HG03558 (cell line): Measurements from ENCODE around the gene CACNG8.
"Not testable (repeated sequence)": the region's sequence is repeated elsewhere in the genome, so short reads cannot be mapped to it uniquely, and the experiment has no call there.

Source experiments
- ATAC-seq: cut with Tn5 transposase; IDR thresholded peaks from one replicate; pipeline ENCODE4 v1.9.1; 2021; ENCODE audit warnings: moderate number of reproducible peaks; ENCODE audit not compliant: unreplicated experiment; ENCODE audit errors: extremely low read depth

Gene CACNG8

DNA sequence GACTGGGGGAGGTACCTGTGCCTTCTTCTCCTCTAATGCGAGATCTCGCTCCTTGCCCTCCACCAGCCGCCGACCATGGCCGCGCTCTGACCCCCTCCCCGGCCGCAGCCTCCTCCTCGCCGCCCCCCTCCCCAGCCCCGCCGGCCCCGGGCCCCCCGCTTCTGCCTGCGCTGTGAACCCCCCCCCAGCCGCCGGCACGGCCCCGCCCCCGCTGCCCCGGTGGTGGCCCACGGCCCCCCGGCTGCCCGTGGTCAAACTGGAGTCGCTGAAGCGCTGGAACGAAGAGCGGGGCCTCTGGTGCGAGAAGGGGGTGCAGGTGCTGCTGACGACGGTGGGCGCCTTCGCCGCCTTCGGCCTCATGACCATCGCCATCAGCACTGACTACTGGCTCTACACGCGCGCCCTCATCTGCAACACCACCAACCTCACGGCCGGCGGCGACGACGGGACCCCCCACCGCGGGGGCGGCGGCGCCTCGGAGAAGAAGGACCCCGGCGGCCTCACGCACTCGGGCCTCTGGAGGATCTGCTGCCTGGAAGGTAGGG lies at the start of gene CACNG8:
CACNG8 (plus strand) TSS at position 51 of the 545 bp plus-strand sequence.
- no peak for ATAC-seq

DNA sequence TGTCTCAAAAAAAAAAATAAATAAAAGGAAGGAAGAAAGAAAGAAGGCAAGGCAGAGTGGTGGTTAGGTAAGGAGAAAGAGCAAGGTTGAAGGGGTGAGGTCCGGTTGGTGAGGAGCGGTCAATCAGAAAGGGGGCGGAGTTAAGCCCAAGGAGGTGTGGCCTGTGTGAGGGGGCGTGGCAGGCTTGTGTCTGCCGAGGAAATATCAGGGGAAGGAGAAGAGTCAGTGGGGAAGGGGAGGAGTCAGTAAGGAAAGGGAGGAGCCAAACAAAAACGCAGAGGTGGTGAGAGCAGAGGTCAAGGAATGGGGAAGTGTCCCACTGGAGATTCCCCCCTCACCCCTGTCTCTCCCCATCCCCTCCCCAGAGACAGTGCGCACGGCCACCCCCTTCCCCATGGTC lies 47.7 kb upstream of the CACNG8 start:
- ATAC-seq, result no peak

DNA sequence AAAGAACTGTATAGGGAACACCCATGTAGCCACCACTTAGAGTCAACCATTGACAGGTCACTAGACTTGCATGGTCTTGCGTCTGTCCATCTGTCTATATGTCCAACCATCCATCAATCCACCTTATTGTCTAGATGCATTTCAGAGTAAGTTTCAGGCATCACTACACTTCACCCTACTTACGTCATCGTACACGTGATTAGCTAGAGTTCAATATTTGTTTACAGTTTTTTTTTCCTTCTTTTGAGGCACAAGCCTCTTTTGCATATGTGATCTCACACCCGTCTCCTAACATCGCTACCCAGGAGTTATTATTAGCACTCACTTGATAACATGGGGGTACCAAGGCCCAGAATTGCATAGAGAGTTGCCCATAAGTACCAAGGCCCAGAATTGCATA lies 46.7 kb upstream of the CACNG8 start:
- ATAC-seq, result no peak

DNA sequence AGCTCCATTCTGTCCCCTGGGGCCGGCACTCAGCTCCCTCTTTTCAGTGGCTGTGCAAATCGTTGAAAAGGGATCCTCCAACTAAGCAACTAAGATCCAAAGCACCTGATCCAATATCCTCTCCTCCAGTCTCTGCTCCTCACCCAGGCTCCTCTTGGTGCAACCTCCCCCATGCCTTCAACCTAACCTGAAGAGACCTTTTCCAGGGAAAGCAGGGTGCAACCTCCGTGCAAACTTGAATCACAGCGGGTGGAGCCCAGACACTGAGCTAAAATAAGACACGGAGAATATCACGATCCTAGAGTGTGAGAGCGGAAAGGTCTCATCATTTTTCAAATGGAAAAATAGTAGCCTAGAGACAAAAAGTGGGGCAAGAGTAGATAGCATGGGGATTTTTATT lies 45.4 kb upstream of the CACNG8 start:
- ATAC-seq, result no peak

DNA sequence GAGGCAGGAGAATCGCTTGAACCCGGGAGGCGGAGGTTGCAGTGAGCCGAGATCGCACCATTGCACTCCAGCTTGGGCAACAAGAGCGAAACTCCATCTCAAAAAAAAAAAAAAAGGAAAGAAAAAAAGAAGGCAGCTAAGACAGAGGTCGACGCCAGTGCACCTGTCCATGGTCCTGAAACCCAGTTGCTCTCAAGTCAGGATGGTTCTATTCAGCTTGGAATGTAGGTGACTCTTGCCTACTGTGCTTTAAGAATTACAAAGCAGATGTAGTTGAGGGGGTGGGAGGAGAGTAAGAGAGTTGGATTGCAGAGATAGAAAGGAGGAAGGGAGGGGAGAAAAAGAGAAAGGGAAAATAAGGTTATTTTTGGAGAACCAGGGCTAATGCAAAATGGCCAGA lies 35.0 kb upstream of the CACNG8 start:
- no peak for ATAC-seq

DNA sequence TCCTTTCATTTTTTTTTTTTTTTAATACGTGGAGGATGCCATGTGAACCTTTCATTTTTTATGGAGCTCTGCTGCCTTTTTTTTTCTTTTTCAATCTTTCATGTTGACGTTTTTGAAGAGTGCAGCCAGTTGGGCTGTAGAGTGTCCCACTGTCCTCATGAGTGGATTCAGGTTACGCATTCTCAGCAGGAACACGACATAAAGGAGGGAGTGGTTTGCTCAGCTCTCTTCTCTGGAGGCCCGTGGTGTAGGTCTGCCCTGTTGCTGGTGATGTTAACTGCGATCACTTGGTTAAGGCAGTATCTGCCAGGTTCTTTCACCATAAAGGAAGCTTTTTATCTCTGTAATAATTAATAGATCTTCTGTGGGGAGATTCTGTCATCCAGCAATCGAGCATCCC lies 26.7 kb upstream of the CACNG8 start:
- ATAC-seq, result no peak

DNA sequence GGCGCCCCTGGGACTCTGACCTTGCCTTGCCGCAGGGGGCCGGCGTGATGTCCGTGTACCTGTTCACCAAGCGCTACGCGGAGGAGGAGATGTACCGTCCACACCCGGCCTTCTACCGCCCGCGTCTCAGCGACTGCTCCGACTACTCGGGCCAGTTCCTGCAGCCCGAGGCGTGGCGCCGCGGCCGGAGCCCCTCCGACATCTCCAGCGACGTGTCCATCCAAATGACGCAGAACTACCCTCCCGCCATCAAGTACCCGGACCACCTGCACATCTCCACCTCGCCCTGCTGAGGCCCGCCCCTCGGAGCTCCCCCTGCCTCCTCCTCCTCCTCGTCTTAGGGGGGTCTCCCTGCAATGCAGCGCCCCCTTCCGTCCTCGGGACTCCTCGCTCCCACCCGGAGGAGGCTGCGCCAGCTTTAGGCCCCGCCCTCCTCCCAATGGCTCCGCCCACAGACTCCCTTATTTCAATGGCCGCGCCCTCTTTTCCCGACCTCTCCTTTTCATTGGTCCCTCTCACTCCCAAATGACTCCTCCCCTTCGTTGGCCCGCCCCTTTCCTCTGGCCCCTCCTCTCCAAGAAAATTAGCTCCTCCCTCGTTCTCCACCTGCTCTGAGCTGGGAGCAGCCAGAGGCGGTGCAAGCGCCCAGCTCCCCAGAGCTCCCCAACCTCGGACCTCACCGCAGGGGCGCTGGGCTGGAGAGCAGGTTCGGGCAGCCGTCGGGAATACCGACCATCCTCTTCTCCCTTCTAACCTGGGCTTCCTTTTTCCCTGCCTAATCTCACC lies 20.5 kb upstream of the CACNG8 start:
- ATAC-seq, result no peak

DNA sequence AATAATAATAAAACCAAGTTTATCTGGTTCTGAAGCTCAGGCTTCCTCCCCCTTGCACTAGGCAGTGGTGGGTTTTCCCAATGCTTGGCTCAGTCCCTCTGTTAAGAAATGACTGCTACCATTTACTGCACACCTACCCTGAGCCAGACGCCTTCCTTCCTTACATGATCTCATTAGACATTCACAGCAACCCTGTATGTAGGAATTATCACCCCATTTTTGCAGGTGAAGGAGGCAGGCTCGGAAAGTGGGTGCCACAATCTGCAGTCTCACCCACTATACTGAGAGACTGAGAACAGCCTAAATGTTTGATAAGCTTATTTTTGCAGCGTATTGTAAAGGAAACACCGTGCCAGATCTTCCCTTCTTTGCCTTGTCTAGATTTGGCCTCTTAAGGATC lies 18.3 kb upstream of the CACNG8 start:
- ATAC-seq, result no peak

DNA sequence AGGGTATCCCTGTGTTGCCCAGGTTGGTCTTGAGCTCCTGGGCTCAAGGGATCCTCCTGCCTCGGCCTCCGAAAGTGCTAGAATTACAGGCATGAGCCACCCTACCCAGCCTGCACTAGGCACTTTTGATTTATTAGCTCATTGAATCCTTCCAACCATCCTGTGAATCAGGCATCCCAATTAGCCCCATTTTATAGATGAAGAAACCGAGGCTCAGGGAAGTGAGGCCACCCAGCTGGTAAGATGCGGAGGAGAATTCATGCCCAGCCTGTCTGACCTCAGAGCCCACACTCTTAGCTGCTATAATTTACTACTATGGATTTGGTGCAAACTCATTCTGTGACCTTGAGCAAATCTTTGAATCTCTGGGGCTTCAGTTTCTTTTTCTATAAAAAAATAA lies 17.8 kb upstream of the CACNG8 start:
- no peak for ATAC-seq

DNA sequence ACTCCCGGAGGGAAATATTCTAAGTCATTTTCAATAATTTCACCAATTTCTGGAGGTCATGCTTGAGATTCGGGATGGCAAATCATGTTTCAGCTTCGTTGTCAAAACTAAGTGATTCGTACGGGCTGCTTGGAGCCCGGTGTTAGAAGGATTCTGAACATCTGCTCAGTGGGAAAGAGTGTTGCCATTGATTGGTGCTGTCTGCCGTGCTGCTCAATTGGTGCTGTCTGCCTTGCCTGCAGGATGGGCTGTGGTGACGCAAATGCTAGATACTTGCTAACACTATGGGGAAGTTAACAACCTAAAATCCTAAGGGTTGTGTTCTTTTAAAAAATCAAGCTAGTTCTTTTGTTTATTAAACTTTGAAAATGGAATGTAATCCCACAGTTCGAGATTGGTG lies 17.3 kb upstream of the CACNG8 start:
- ATAC-seq, result no peak

DNA sequence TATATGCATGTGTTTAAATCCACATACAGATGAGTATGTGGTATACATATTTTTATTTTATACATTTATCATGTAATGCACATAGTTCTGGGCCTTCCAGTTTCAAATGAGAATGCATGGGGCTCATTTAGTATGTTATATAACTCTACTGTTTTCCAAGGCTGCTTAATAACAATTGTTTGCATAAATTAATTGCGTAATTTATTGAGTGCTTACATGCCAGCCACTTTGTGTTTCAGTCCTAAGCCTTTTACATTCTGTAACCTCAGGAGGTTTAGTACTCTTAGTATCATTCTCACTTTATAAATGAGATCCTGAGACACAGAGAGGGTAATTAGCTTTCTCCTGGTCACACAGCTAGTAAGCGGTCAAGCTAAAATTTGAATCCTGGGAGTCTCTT lies 16.7 kb upstream of the CACNG8 start:
- no peak for ATAC-seq

DNA sequence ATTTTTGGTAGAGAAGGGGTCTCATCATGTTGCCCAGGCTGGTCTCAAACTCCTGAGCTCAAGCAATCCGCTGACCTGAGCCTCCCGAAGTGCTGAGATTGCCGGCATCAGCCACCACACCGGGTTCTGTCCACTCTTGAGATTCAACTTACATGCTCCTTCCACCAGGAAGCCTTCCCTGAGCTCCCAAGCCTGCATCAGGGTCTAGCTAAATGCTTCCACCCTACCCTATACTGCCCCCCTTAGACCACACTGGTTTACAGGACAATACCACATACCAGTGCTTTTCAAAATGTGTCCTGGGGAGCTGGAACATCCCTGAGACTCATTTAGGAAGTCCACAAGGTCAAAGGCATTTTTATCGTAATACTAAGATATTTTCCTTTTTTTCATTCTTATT lies 15.1 kb upstream of the CACNG8 start:
- ATAC-seq, result no peak

DNA sequence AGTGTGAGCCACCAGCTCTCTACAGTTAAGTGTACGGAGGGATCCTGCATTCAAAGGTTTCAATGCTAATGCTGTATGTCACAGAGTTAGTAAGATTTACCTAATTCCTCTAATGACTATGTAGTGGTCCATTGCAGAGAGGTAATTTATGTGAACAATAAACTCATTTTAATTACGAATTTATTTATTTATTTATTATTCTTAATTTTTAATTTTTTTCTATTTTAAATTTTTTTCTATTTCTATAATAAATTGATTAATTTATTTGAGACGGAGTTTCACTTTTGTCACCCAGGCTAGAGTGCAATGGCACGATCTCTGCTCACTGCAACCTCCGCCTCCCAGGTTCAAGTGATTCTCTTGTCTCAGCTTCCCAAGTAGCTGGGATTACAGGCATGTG lies 14.1 kb upstream of the CACNG8 start:
- ATAC-seq, result not testable (repeated sequence)

DNA sequence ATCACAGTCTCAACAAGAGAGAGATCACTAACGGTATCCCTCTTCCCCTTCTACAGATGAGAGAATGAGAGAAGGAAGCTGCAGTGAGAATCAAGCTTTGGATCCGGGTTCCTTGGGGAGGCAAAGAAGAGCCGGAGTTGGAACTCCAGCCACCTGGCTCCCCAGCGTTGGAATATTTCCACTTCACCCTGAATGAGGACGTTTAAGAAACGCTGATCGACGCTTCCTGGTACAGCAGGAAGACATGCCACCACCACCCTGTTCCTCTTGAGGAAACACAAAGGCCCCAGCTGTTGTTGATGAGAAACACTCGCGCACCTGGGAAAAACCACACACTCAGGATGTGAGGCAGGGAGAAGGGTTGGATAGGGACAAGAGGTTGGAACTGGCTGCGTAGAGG lies 11.3 kb upstream of the CACNG8 start:
- no peak for ATAC-seq

DNA sequence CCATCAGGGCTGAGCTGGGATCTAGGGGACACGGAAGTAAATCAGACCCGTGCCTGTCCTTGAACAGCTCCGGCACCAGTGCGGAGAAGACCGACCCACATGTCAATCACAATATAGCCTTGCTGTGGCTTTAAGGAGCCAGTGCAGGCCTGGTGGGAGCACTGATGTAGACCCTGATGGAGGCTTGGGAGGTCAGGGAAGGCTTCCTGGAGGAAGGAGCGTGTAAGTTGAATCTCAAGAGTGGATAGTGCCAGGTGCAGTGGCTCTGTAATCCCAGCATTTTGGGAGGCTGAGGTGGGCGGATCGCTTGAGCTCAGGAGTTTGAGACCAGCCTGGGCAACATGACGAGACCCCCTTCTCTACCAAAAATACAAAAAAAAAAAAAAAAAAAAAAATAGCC lies 10.8 kb upstream of the CACNG8 start:
- no peak for ATAC-seq

DNA sequence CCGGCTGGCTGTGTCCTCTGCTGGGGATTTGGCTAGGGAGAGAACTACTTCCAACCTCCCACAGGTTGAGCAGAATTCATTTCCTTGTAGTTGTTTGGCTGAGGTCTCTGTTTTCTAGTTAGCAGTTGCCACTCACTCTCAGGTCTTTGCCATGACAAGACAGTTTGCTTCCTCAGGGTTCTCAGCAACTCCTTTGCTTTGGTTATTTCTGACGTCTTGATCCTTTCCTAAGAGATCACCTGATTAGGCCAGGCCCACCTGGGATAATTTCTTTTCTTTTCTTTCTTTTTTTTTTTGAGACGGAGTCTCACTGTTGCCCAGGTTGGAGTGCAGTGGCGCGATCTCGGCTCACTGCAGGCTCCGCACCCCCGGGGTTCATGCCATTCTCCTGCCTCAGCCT lies 9.4 kb upstream of the CACNG8 start:
- no peak for ATAC-seq

DNA sequence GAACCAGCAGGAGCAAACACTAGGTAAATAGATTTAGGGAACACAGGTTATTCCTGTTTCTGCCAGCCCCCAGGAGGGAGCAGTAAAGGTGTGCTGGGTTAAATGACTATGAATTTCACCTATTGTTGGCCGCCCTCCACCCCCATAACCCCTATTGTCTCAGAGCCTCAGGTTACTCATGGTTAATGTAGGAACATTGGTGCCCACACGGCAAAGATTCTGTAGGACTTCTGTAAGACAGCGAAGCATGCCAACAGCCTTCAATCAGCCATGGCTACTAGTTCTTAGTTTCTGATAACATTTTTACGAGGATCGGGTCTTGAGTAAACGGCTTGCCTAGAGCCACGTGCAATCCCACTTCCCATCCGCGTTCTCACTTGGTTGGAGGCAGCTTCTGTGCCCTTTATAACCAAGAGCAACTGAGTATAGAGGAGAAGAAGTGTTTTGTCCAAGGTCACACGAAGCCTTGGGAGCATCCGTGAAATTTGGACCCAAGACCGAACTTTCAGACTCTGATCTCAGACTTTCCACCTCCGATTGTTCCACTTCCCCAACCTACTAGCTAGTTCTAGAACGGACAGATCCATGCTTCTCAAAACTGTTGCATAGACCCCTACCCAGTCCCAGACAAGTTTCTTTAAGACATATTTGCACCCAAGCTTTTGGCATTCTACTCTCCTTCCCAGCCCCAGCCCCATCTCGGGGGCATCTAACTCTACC lies 5.1 kb upstream of the CACNG8 start:
- no peak for ATAC-seq

DNA sequence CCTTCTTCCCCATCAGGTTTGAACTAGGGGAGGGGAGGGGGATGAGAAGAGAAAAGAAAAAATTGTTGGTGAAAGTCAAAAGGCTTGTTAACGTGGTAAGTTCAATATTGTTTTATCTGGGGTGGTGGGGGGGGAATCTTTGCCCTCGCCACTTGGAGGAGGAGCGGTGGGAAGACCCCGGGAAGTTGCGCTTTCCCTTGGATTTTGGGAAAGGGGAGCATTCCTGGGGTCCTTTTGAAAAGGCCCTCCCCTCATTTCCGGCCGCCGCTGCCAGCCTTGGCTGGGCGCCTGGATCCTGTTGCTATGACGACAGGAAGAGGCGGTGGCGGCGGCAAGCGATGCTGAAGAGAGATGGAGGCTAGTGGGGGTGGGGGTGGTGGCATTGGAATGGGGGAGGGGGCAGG lies 4.6 kb upstream of the CACNG8 start:
- ATAC-seq, result no peak

DNA sequence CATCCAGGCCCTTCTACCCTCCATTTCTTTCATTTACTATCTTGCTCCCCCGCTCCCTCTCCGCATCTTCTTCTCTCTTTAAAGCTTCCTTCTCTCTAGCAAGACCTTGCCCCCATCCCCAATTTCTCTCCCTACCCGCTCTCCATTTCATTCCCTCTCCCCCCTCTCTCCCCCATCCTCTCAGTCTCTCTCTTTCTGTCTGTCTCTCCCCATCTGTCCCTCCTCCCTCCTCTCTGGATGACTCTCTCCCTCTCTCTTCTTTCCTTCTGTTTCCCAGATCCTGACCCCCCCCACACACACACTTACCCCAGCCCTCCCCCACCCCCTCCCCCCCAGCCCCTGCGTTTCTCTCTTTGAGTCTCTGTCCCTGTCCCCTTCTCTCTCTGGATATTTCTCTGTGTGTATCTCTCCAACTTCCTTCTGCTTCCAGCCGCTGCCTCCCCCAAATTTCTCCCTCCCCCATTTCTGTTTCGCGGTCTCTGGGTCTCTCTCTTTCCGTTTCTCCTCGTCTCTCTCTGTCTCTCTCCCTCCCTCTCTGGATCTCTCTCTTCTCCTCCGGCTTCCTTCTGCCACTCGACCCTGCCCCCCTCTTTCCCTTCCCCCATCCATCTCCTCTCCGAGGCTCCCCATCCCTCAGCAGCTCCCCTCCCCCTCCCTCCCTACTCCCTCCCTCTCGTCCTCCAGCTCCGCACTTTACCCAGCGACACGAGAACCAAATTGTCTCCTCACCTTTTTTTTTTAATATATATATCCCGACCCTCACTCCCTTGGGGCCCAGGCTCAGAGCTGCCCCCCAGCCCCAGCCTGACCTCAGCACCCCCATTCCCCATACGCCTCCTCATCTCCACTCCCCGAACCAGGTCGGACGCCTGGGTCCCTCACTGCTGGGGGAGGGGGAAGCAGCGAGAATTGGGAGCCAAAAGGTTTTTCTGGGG lies 3.6 kb upstream of the CACNG8 start:
- ATAC-seq, result no peak

DNA sequence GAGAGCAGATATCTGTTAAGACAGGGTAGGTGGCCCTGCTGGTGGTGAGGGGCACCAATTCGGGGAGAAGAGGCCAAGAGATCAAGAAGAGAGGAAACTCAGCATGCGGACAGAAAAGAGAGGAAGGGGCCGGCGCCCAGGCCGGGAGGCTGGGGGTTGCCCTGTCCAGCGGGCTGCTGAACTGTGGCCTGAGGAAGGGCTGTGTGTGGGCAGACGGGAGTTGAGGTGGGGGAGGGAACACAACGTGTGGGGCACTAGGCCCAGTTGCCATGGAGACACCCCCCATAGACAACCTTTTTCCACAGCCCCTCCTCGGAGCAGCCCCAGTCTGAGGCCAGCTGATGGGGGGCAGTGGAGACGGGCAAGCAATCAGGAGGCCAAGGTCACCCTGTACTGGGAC lies 2.5 kb upstream of the CACNG8 start:
- no peak for ATAC-seq

DNA sequence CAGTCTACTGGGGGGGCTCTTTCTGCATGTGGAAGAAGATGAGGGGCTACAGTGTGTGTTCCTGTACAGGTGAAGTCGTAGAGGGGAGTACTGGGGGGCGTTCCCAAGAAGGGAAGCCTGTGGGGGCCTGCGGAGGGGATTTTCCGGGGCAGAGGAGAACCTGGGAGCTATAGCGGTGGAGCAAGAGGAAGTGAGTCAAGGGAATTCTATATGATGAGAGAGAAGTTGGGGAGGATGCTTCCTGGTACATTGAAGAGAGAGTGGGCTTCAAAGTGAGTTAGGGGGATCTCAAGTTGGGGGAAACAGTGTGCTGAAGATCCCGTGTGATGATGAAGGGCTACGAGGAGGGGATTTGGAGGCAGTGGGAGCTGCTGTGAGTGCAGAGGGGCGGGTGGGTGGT lies 1.9 kb upstream of the CACNG8 start:
- no peak for ATAC-seq
